NCI-H2227 treated with DMSO at 0.1 percent for 48 hours (cell line): Measurements from ENCODE around the gene GARNL3.

ENCODE experiments used
- DNase-seq: peaks from one replicate; lab custom pipeline; 2025; lab: John Stamatoyannopoulos, UW

GARNL3 gene

GRCh38 chr9:127264462-127265219, at the start of gene GARNL3:
Gene GARNL3 (plus strand): TSS chr9:127264774. CDS start chr9:127264878, 104 bp downstream.
- DNase-seq: peak; percentile 19

DNA sequence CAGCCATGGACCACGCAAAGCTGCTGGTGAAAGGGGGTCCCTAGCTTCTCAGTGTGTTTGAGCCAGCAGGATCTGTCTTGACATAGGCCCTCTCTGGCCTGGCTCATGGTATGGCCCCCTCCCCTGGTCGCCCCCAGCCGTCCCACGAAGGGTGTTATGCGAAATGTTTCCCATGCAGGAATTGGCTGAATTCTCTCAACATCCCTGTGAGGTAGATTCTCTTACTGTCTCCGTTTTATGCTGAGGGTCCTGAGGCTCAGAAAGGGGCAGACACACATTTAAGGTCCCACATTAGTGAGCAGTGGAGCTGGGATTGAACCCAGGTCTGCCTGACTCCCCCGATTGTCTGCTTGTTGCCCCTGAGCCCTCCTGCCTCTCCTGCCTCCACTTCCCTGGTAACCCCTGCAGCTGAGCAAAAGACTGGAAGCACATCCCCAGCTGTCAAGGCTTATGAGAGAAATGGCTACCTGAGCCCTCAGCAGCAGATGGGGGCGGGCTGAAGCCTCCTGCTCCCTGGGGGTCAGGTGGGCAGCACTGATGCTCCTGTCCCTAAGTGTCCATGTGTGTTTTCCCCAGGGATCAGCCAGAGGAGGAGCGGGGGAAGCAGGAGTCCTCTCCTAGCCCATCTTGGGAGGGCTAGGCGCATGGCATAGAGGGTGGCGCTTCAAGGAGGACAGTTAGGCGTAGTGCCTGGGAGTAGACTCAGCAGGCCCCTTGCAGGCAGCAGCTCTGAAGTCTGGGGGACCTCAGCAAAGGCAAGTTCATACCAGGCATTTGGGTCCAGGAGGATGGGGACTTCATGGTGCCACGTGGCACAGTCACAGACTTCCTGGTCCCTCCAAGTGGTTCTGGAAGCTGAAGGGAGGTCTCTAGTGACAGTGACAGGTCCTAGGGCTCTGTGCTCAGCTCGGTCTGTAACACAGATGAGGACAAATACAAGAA, 49.0 kb upstream of the GARNL3 start:
- DNase-seq: no peak

DNA sequence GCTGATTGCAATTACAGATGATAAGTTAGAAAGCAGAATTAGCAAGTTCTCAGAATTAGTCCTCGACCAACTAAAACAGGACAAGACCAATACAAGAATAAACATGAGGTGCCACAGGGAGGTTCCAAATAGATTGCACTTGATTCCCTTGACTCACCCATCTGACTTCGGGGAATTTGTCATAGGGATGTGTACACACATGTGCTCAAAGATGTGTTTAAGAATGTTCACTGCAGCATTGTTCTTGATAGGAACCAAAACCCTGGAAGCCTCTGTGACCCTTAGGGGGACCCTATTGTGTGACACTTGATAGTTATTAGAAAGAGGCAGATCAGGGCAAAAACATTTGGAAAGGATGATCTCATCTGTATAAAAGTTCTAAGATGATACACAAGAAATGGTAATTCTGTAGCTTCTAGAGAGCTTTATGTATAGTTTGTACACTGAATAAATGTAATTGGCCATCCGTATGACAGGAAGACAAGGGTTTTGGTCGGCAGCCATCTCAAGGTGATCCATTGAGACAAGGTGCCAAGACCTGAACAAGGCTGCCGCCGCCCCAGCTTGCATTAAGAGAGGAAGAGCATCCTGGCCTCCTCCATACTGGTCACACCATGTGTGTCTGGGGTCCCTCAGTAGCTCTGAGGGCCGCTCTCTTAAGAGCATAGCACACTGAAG, 48.2 kb upstream of the GARNL3 start:
- no peak for DNase-seq

GRCh38 chr9:127216888-127217217, 47.7 kb upstream of the GARNL3 start:
- no peak for DNase-seq

GRCh38 chr9:127218818-127219217, 45.8 kb upstream of the GARNL3 start:
- no peak for DNase-seq

DNA sequence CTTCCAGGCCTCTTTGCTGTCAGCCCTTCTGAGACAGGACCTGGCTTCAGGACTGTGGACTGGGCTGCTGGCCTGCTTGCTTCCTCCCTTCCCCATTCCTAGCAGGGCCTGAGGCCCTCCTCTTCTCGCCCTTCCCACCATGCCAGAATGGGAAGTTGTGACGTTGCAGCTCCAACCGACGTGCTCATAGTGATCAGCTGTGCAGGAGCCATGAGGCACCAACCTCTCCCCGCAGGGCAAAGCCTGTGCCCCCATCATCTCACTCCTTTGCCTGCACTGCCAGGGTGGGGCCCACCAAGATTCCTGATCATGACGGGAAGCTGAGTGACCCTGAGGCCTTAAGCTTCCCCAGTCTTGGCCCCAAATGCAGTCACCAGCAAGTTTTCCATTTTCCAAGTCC, 45.1 kb upstream of the GARNL3 start:
- DNase-seq: no peak

- no peak for DNase-seq
These were observed 42.9 kb upstream of the GARNL3 start for GRCh38 chr9:127221695-127222094.

- no peak for DNase-seq
These were observed 42.0 kb upstream of the GARNL3 start for GRCh38 chr9:127222388-127223095.

DNA sequence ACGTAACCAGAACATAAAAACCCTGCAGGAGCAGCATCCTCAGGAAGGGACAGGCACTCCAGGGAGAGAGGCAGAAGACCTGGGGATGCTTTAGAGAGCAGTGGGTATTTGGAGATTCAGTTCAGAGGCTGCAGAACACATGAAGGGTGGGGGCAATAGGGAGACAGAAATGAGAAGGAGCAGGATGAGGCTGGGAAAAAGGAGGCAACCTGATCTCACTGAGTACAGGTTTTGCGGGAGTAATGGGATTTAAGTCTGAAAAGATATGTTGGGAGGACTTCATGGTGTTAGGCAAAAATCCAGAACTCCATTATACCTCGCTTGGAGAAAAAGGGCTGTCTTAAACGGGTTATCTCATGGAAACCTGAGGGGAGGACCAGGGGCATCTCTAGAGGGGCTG, 41.3 kb upstream of the GARNL3 start:
- no peak for DNase-seq

- DNase-seq: no peak
These were observed 40.8 kb upstream of the GARNL3 start for GRCh38 chr9:127223810-127224177.

GRCh38 chr9:127224178-127224882, 40.2 kb upstream of the GARNL3 start:
- peak; percentile 80 for DNase-seq

DNA sequence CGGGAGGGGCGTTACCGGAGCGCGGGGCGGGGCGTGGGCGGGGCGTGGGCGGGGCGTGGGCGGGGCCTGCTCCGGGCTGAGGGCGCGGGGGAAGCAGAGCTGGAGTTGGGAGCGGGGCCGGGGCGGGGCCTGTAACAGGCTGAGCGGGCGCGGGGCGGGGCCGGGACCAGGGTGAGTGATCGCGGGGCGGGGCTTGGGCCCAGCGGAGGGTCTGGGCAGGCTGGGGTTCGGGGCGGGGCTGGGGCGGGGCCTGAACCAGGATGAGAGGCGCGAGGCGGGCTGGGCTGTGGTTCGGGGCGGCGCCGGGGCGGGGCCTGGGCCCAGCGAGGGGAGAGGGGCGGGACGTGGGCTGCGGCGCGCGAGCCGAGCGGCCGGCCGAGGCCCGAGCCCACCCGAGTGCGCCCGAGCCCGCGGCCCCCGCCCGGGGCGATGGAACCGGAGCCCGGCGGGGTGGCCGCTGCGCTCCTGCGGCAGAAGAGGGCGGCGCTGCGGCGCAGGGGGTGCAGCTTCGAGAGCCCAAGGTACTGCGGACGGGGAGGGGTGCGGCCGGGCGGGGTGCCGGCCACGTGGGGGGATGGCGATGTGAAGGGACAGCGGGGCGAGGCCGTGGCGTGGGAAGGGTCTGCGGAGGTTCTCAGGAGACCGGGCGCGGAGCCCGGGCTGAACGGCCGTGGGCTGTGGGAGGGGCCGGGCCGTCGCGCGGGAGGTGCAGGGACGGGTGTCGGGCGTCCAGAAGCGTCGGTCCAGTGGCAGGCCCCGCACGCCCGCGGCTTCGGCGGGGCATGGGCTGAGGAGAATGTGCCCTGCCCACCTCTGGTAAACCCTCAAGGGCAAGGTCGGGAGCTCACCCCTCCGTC, 39.5 kb upstream of the GARNL3 start:
- DNase-seq: peak; percentile 80

DNA sequence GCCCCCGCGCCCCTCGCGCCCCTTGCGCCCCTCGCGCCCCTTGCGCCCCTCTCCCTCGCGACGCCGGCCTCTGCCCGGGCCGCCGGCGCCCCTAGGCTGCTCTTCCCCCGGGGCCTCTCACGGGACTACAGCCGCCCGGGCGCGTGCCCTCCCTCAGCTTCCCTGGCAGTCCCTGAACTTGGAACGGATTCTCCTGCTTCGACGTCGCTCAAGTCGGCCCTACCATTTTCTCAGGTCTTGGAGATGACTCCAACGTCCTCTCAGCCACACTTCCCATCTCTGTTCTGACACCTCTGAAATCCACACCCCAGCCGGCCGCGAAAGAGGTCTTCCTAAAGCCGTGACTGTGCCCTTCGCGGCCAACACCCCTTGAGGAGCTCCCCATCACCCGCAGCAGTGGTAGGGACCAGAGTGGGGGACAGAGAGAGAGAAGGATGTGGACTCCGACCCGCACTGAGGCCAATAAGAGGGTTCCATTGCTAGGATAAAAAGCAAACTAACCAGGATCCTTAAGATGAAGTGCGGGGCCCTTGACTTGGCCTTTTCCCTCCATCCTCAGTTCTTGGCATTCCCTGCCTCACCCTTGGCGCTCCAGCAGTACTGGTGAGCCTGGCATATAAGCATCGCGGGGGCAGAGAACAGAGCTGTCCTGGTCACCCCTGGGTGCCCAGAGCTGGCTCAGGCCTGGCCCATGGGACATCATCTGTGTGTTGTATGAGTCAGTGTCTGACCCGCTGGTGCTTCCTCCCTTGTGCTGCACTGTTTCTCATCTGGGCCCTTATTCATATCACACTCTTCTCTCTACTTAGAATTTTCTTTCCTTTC, 38.6 kb upstream of the GARNL3 start:
- DNase-seq: no peak

- no peak for DNase-seq
These were observed 34.7 kb upstream of the GARNL3 start for GRCh38 chr9:127229691-127230417.

DNA sequence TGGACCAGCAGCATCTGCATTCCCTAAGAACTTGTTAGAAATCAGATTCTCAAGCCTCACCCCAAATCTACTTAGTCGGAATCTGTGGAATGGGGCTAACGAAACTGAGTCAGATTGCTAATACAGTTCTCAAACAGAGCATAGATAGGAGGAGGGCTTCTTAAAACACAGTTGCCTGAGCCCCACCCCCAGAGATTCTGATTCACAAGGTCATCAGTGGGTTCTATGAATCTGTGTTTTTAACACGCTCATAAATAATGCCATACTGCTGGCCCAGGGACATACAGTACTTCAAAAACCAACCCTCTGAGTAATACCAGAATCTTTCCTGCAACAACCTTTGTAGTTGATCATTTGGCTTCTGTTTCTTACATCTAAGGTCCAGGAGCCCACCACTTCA, 32.9 kb upstream of the GARNL3 start:
- no peak for DNase-seq

- DNase-seq: no peak
These were observed 31.6 kb upstream of the GARNL3 start for GRCh38 chr9:127232833-127233549.

- DNase-seq: no peak
These were observed 31.0 kb upstream of the GARNL3 start for GRCh38 chr9:127233550-127233949.

DNA sequence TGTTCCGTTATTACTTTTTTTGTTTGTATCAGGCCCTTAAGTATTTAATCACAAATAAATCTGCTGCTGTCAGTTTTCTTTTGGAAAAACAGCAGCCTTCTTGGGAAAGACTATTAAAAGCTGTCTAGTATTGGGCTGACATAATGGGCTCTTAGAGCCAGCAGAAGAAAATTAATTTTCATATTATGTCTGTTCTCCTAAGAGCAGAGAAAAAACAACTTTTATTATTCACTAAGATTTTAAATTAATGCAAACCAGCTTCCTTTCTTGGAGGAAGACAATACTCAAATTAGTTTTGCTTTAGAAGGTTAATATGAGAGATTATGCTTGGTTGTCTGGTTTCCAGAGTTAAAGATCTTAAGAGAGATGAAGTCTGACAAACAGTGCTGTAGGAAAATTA, 30.6 kb upstream of the GARNL3 start:
- no peak for DNase-seq
